Effector memory CD4-positive, alpha-beta T cell (primary cell): ENCODE results near the gene ANGPTL4.
"Not testable (repeated sequence)": the region's sequence is repeated elsewhere in the genome, so short reads cannot be mapped to it uniquely, and the experiment has no call there.

ENCODE experiments used
- DNase-seq, 3 donors: peaks; one replicate each; pipeline ENCODE4 v3.0.0-alpha.2; 2020
- H3K27ac ChIP-seq: 2 replicates; pipeline ENCODE4 v1.7.0; 2013; ENCODE audit warnings: mild to moderate bottlenecking, low read length, moderate library complexity; ENCODE audit not compliant: insufficient read depth, poor library complexity, severe bottlenecking
- H3K27me3 ChIP-seq: replicated peaks from 2 replicates; pipeline ENCODE4 v1.7.0; 2013; ENCODE audit warnings: mild to moderate bottlenecking, low read length; ENCODE audit not compliant: insufficient read depth, control insufficient read depth, poor library complexity, severe bottlenecking
- H3K36me3 ChIP-seq: 2 replicates; pipeline ENCODE4 v1.7.0; 2013; ENCODE audit warnings: mild to moderate bottlenecking, low read length, moderate library complexity; ENCODE audit not compliant: control insufficient read depth, insufficient read depth
- H3K4me1 ChIP-seq: 2 replicates; pipeline ENCODE4 v1.7.0; 2013; ENCODE audit warnings: low read length, mild to moderate bottlenecking; ENCODE audit not compliant: control insufficient read depth, insufficient read depth, poor library complexity, severe bottlenecking
- H3K4me3 ChIP-seq: 2 replicates; pipeline ENCODE4 v1.7.0; 2013; ENCODE audit warnings: low read length, low read depth, mild to moderate bottlenecking; ENCODE audit not compliant: insufficient read depth, poor library complexity, severe bottlenecking
- H3K9me3 ChIP-seq: 2 replicates; pipeline ENCODE4 v1.7.0; 2013; ENCODE audit warnings: mild to moderate bottlenecking, low read length, moderate library complexity; ENCODE audit not compliant: control insufficient read depth
- total RNA-seq, 3 donors: gene quantifications; one replicate each; lab custom pipeline; 2026; lab: John Stamatoyannopoulos, UW

Gene ANGPTL4, protein sequence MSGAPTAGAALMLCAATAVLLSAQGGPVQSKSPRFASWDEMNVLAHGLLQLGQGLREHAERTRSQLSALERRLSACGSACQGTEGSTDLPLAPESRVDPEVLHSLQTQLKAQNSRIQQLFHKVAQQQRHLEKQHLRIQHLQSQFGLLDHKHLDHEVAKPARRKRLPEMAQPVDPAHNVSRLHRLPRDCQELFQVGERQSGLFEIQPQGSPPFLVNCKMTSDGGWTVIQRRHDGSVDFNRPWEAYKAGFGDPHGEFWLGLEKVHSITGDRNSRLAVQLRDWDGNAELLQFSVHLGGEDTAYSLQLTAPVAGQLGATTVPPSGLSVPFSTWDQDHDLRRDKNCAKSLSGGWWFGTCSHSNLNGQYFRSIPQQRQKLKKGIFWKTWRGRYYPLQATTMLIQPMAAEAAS
- total RNA-seq = 0 to 0.39 (median 0) reads per million in 3 donors

DNA sequence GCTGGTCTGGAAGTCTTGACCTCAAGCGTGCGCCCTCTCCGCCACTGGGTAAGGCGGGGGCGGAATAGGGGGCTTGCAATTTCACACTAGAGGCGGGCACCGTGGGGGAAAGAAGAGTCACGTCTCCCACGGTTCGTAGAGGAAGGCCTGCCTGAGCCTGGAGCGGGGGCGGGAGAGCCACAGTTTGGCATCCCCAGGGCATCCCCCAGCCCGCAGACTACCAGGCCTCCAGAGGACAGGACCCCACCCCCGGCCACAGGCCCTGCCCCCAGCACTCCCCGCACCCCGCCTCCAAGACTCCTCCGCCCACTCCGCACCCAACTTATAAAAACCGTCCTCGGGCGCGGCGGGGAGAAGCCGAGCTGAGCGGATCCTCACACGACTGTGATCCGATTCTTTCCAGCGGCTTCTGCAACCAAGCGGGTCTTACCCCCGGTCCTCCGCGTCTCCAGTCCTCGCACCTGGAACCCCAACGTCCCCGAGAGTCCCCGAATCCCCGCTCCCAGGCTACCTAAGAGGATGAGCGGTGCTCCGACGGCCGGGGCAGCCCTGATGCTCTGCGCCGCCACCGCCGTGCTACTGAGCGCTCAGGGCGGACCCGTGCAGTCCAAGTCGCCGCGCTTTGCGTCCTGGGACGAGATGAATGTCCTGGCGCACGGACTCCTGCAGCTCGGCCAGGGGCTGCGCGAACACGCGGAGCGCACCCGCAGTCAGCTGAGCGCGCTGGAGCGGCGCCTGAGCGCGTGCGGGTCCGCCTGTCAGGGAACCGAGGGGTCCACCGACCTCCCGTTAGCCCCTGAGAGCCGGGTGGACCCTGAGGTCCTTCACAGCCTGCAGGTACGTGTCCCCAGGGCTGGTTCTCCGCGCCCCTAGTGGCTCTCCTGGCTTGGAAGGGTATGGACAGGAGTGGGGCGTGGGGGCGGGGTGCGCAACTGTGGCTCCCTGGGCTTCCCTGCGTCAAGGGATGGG is at the start of gene ANGPTL4:
ANGPTL4 (plus strand) TSS at position 353 of the 969 bp plus-strand sequence; CDS start at position 520, 167 bp downstream.
- H3K4me1 ChIP-seq = peaks cover 16% of the 10 kb centered on the region
- DNase-seq = peak in 1 of 3 donors; percentile 8
- H3K9me3 ChIP-seq = no peaks in the 10 kb centered on the region
- no peaks in the 10 kb centered on the region for H3K36me3 ChIP-seq
- H3K4me3 ChIP-seq = peak within 1 kb of the TSS; percentile 39
- no peak within 1 kb of the TSS for H3K27ac ChIP-seq
- H3K27me3 ChIP-seq = peaks cover 10% of the 10 kb centered on the region

DNA sequence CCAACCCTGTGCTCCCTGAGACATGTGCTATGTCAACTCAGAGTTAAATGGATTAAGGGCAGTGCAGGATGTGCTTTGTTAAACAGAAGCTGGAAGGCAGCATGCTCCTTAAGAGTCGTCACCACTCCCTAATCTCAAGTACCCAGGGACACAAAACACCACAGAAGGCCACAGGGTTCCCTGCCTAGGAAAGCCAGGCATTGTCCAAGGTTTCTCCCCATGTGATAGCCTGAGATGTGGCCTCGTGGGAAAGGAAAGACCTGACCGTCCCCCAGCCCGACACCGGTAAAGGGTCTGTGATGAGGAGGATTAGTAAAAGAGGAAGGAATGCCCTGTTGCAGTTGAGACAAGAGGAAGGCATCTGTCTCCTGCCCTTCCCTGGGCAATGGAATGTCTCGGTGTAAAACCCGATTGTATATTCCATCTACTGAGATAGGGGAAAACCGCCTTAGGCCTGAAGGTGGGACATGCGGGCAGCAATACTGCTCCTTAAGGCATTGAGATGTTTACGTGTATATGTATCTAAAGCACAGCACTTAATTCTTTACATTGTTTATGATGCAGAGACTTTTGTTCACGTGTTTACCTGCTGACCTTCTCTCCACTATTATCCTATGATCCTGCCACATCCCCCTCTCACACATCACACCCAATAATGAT is 48.8 kb upstream of the ANGPTL4 start:
- not testable (repeated sequence) for H3K9me3 ChIP-seq, DNase-seq, H3K4me3 ChIP-seq, H3K4me1 ChIP-seq, H3K27me3 ChIP-seq, H3K27ac ChIP-seq
- peaks cover 54% of the 10 kb centered on the region for H3K36me3 ChIP-seq

GRCh38 chr19:8316351-8317125 is 47.4 kb upstream of the ANGPTL4 start:
- DNase-seq = no peak
- Histone ChIP-seq H3K27me3 (no peaks in the 10 kb centered on the region), H3K36me3 (peaks cover 41% of the 10 kb centered on the region), H3K9me3 (no peaks in the 10 kb centered on the region), H3K27ac (no peak overlapping the region), H3K4me1 (peaks cover 10% of the 10 kb centered on the region), H3K4me3 (no peak overlapping the region)

- H3K9me3 ChIP-seq, H3K4me3 ChIP-seq, H3K27ac ChIP-seq, H3K27me3 ChIP-seq, DNase-seq: not testable (repeated sequence)
- peaks cover 31% of the 10 kb centered on the region for H3K36me3 ChIP-seq
- peaks cover 25% of the 10 kb centered on the region for H3K4me1 ChIP-seq
These were observed 45.1 kb upstream of the ANGPTL4 start for GRCh38 chr19:8318835-8319234.

GRCh38 chr19:8319807-8320520 is 44.0 kb upstream of the ANGPTL4 start:
- Histone ChIP-seq H3K27ac (peak overlapping the region; percentile 93), H3K4me1 (peaks cover 27% of the 10 kb centered on the region), H3K36me3 (peaks cover 26% of the 10 kb centered on the region), H3K27me3 (no peaks in the 10 kb centered on the region), H3K4me3 (peak overlapping the region; percentile 76), H3K9me3 (no peaks in the 10 kb centered on the region)
- no peak for DNase-seq

DNA sequence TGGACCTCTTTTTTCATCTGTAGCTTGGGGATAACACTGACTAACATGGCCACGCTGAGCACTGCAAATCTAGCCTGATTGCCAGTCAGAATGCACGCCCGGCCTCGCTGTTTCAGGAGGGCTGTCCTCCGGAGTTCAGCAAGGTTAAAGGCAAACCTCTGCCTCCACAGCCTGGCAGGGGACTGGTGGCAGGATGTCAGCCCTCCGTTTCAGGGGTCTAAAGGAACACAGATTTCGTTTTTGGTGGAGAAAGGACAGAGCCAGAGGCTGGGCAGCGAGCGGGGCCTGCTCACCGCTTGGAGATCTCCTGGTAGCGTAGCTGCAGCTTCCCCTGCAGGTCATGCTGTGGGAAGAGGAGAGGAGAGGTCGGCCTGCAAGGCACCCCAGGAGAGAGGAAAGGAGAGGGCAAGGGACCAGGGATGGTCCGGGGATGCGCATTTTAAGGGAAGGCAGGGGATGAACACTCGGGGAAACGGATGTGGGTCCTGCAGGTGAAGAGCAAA is 43.3 kb upstream of the ANGPTL4 start:
- Histone ChIP-seq H3K4me3 (peak overlapping the region; percentile 76), H3K9me3 (no peaks in the 10 kb centered on the region), H3K36me3 (peaks cover 21% of the 10 kb centered on the region), H3K27ac (peak overlapping the region; percentile 93), H3K27me3 (no peaks in the 10 kb centered on the region), H3K4me1 (peaks cover 27% of the 10 kb centered on the region)
- DNase-seq = no peak

- DNase-seq = peak; percentile 92 to 95 (median 95)
- Histone ChIP-seq H3K4me3 (peak within 1 kb of the TSS; percentile 76), H3K27me3 (no peaks in the 10 kb centered on the region), H3K27ac (peak within 1 kb of the TSS; percentile 93), H3K36me3 (peaks cover 20% of the 10 kb centered on the region), H3K4me1 (peaks cover 27% of the 10 kb centered on the region), H3K9me3 (no peaks in the 10 kb centered on the region)
These were observed 42.6 kb upstream of the ANGPTL4 start, which contains the start of the genes NDUFA7 and RPS28 for GRCh38 chr19:8321067-8321985. NDUFA7 (minus strand) TSS chr19:8321375; CDS start chr19:8321358, 17 bp downstream. RPS28 (plus strand) TSS chr19:8321496; CDS start chr19:8321531, 35 bp downstream.
